ENCODE data around the gene HDAC4. TPM values are rescaled to one million over a fixed set of nuclear protein-coding genes. Genes with fewer than 3 reads are reported as not detected.

HDAC4 gene
- total RNA-seq, 4 donors from 2014 or later, result 24.8 to 82.9 (median 41.3) TPM

DNA sequence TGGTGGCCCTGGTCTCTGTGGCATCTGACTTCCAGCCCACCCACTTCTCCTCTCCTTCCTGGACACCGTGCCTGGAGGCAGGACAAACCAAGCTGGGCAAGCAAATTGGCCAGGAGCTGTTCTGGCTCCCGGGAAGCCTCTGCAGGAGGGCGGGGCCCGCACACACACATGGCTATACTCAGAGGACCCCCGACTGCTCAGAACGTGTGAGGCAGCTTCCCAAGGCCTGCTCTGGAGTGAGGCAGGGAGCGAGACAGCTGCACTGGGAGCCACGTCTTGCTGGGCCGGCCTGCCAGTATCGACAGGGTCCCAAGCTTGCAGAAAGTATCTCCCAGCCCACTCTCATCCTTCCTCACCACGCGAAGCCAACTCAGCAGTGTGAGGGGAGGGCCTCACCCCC lies 295.6 kb downstream of the HDAC4 start:
- TF ChIP-seq CTCF (IDR thresholded peaks at IDR 0.05; ENCODE audit: low read depth), result no peak

- TF ChIP-seq CTCF (IDR thresholded peaks at IDR 0.05; ENCODE audit: low read depth), result no peak
Measured at GRCh38 chr2:239104800-239105199, 296.0 kb downstream of the HDAC4 start.

GRCh38 chr2:239103125-239104098 lies 297.4 kb downstream of the HDAC4 start:
- no peak for TF ChIP-seq CTCF (IDR thresholded peaks at IDR 0.05; ENCODE audit: low read depth)

DNA sequence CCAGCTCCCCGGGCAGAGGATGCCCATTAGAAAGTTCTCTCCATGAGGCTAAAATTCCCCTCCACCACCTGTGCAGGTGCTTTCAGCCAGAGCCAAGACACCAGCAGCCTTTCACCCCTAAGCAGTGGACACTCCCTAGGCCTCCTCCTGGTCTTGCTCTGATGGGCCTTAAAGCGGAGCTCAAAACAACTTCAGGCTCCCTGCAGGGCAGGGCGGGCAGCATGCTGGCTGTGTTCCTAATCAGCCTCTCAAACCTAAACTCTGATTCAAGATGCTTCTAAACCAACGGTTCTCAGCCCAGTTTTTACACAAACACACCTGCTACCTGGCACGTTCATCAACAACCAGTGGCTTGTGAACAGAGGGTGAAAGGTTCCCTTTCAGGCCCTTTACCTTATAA lies 298.6 kb downstream of the HDAC4 start:
- no peak for TF ChIP-seq CTCF (IDR thresholded peaks at IDR 0.05; ENCODE audit: low read depth)

DNA sequence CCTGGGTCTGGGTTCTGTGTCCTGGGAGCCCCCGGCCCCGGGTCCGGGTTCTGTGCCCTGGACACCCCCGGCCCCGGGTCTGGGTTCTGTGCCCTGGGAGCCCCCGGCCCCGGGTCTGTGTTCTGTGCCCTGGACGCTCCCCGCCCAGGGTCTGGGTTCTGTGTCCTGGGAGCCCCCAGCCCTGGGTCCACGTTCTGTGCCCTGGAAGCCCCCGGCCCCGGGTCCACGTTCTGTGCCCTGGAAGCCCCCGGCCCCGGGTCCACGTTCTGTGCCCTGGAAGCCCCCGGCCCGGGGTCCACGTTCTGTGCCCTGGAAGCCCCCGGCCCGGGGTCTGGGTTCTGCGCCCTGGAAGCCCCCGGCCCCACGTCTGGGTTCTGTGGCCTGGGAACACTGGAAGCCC lies 299.0 kb downstream of the HDAC4 start:
- TF ChIP-seq CTCF (IDR thresholded peaks at IDR 0.05; ENCODE audit: low read depth), result no peak

DNA sequence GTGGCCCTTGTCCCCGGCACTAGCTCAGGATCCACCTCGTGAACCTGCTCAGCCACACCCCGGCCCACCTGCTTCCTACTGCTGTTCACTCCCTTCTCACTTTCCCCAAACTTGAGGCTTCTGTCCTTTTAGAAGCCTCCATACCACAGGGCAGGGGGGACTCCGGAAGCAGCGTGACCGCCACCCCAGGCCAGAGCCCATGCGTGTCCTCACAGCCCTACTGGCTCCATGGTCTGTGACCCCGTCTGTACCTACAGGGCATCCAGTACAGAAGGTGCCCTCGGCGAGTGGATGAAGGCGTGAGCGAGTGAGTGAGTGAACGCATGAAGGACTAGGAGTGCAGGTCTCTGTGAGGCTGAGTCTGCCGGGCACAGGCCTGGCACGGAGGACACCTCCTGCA lies 299.7 kb downstream of the HDAC4 start:
- no peak for TF ChIP-seq CTCF (IDR thresholded peaks at IDR 0.05; ENCODE audit: low read depth)

DNA sequence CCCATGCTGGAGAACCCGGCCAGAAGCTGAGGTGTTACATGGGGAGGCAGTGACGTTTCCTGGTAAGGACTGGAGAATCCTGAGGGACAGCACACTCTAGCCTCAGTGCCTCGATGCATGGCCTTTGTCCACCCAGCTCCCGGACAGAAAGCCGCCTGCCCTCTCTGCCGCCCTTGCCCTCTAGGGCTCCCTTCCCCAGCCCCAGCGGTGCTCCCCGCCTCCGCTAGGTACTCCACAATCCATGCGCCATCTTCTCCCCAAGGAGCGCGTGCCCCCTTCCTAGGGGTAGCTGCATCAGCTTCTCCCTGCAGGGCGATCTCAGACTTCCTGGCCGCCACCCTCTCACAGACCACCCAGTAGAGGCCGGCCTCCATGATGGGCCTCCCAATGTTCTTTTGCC lies 301.3 kb downstream of the HDAC4 start:
- TF ChIP-seq CTCF (IDR thresholded peaks at IDR 0.05; ENCODE audit: low read depth), result no peak

All from subcutaneous adipose tissue (tissue), 4 donors.